ENCODE results near the gene CFAP251.
"Not testable (repeated sequence)": the region's sequence is repeated elsewhere in the genome, so short reads cannot be mapped to it uniquely, and the experiment has no call there.

The CFAP251 gene

DNA sequence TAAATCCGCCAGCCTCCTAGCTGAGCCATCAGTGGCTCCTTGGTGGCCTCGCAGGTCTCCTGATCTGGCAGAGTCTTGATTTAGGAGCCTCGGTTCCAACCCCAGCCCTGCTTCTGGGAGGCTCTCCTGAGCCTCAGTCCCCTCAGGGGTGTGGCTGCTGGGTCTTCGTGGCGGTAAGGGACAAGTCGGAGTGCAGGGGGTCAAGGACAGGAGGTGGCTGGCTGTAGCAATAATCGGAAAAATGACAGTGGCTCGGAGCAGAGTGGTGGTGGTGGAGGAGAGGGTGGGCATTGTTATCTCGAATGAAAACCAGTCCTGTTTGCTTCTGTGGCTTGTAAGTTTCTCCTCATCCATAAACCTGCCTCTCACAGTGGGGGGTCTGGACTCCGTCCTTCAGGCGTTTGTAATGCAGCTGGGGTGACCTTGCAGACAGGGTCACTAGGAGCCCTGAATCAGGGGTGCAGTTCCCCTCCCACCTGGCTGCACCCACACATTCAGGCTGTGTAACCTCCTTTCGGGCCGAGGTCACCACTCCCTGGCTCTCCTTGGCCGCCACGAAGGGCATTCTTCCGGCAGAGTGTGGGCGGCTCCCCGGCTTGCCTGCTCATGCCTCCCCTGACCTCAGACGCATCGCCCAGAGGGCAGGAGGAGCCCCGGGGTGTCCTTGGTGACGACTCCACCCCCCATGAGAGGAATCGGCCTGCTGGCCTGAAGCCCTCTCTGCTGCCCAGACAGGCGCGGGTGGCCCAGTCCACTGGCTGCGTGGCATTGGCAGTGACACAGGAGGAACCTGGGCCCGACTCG is 111.4 kb downstream of the CFAP251 start:
- DNase-seq: no peak

- no peak for DNase-seq
Measured at GRCh38 chr12:122030424-122031035, 112.1 kb downstream of the CFAP251 start.

DNA sequence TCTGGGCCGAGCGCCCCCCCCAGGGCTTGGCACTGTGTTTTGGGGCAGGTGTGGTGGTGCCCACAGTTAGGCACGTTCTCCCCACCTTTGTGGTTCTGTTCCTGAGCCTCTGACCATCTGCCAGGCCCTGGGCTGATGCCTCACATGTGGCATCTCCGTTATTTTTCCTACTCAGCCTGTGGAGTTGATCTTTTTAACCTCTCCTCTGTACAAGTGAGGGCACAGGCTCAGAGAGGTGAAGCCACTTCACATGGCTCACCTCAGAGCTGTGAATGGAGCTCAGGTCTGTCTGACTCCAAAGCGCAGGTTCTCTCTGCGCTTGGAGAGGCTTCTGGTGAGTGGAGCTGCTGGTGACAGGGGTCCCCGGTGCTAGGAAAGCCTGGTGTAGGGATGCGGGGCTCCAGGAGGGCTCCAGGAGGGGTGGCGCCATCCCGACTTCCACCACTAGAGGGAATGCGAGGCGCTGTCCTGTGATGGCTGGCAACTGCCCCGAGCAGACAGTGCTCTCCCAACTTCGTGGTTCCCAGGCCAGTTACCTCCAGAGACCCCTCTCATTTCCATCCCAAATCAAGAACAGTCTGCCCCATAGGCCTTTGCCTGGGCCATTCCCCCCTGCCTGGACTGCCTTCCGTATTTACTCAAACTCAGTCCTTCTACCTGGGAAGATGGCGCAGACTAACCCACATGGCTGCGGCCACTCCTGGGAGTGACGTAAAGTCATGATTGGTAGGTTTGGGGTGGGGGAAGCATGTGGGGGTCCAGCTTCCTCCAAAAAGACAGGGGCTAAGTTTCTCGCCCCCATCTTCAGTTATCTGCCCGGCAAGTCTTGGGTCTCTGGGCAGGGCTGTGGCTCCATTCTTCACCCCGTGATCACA is 113.2 kb downstream of the CFAP251 start:
- no peak for DNase-seq

DNA sequence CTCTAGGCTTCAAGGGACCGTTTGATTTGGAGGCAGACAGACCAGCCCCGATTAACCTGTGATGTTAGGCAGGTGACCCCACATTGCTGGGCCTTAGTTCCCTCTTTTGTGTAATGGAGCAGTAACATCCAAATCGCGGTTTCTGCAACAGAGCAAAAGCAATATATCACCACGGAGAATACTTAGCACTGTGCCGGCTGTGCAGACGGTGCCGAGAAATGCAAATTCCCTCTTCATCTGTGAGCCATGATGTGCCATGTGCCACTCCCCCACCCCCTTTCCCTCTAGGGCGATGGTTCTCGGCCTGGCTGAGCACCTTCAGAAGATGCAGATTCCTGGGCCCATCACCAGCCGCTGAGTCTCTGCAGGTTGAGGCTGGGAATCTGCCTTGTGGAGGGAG is 114.2 kb downstream of the CFAP251 start:
- DNase-seq: no peak

GRCh38 chr12:122035292-122035691 is 116.9 kb downstream of the CFAP251 start:
- DNase-seq: no peak

GRCh38 chr12:122036153-122036552 is 117.8 kb downstream of the CFAP251 start:
- DNase-seq: no peak

GRCh38 chr12:122040579-122041386 is 122.4 kb downstream of the CFAP251 start:
- DNase-seq: no peak

- DNase-seq: not testable (repeated sequence)
Measured at GRCh38 chr12:122041458-122041857, 123.1 kb downstream of the CFAP251 start.

DNA sequence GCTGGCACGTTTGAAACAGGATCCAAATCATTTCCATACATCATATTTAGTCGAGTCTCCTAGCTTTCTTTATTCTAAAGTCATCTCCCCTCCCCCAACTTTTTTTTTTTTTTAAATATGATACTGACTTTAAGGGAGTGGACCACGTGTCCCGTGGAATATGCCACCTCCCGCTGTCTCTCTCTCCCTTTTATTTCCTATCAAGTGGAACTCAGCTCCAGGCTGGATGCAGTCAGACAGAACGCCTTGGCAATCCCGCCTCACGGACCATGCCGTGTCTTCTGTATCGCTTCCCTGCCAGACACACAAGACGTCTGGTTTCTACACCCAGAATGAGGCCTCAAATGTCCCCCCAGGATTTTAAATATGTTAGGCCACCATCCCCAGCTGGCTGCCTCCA is 124.5 kb downstream of the CFAP251 start:
- no peak for DNase-seq

- no peak for DNase-seq
Measured at GRCh38 chr12:122043476-122043875, 125.1 kb downstream of the CFAP251 start.

- no peak for DNase-seq
Measured at GRCh38 chr12:122045262-122045661, 126.9 kb downstream of the CFAP251 start.

DNA sequence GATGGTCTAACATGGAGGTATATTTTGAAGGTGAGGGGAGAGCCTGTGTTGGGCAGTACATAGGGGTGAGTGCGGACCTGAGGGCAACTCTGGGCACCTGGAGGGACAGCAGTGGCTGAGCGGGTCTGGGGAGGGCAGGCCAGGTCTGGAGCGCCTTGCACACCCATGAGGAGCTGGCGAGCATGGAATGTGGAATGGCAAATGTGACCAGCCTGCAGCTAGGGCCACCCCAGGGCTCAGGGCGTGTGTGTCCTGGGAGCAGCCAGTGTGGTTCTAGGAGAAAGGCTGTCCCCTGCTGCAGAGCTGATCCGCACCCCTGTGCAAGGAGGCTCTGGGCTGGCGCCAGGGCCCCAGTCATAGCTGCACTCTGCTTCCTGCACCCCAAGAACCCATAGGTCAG is 127.8 kb downstream of the CFAP251 start:
- DNase-seq: no peak

DNA sequence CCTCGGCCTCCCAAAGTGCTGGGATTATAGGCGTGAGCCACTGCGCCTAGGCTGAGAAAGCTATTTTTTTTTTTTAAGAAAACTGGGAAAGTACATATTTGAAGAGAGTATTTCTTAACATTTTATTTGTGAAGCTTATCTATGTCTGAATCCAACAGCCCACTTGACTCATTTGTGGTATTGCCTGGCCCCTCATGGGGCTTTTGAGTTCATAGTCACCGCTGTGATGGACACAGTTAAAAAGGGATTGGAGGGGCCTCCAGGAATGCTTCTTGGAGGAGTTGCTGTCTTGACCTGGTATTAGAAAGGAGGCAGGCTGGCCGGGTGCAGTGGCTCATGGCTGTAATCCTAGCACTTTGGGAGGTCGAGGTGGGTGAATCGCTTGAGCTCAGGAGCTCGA is 129.8 kb downstream of the CFAP251 start:
- no peak for DNase-seq

DNA sequence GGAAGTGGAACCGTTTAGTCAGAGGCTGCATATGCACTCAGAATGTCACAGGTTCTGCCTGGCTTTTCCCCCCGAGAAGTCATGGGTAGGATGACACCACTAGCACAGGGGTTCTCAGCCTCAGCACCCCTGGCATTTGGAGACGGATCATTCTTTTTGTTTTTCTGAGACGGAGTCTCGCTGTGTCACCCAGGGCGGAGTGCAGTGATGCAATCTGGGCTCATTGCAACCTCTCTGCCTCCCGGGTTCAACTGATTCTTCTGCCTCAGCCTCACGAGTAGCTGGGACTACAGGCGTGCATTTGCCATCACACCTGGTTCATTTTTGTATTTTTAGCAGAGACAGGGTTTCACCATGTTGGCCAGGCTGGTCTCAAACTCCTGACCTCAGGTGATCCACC is 131.4 kb downstream of the CFAP251 start:
- DNase-seq: no peak

DNA sequence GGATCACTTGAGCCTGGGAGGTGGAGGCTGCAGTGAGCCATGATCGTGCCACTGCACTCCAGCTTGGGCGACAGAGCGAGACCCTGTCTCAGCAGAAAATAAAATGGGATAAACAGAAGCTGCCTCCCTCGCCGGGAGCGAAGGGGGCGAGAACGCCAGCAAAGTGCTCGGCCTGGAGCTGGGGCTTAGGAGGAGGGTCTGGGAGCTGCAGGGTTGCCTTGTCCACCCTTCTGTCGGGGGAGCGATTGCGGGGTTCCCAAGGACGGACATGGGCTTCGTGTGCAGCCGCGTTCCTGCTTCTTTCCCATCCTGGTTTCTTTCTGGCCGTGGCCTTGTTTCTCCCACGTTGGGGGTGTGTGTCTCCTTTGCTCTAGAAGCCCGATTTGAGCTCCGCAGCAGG is 132.3 kb downstream of the CFAP251 start:
- no peak for DNase-seq

- DNase-seq: no peak
Measured at GRCh38 chr12:122051231-122051876, 133.0 kb downstream of the CFAP251 start.

DNA sequence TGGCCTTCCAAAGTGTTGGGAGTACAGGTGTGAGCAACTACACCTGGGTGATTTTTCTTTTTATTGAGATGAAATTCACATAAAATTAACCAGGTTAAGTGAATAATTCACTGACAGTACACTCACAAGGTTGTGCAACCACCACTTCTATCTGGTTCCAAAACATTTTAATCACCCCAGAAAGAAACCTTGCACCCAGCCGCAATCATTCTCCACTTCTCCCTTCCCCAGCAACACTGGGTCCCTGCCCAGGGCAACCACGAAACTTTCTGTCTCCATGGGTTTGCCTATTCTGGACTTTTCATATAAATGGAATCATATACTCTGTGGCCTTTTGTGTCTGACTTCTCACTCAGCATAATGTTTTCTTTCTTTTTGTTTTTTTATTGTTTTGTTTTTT is 133.9 kb downstream of the CFAP251 start:
- no peak for DNase-seq

All from NCI-H1930 (cell line).